Endothelial cell (in vitro differentiated cells): ENCODE results near the gene SYT10. TPM values are rescaled to one million over a fixed set of nuclear protein-coding genes. Genes with fewer than 3 reads are reported as not detected.

Experiments
- DNase-seq: peaks from one replicate; pipeline ENCODE4 v3.0.0; 2021; ENCODE audit warnings: low spot score
- H3K27ac Mint-ChIP-seq: one replicate; pipeline ENCODE4 v1.8.0; 2021; ENCODE audit warnings: mixed read lengths, inconsistent platforms; ENCODE audit not compliant: unreplicated experiment
- H3K27me3 Mint-ChIP-seq: one replicate; pipeline ENCODE4 v1.8.0; 2021; ENCODE audit warnings: mild to moderate bottlenecking, moderate library complexity, mixed read lengths, inconsistent platforms; ENCODE audit not compliant: unreplicated experiment
- H3K36me3 Mint-ChIP-seq: one replicate; pipeline ENCODE4 v1.8.0; 2021; ENCODE audit warnings: mild to moderate bottlenecking, low read depth, mixed read lengths, inconsistent platforms; ENCODE audit not compliant: unreplicated experiment
- H3K4me1 Mint-ChIP-seq: one replicate; pipeline ENCODE4 v1.8.0; 2021; ENCODE audit warnings: mild to moderate bottlenecking, mixed read lengths, inconsistent platforms; ENCODE audit not compliant: unreplicated experiment
- H3K4me3 Mint-ChIP-seq: one replicate; pipeline ENCODE4 v1.8.0; 2021; ENCODE audit warnings: mild to moderate bottlenecking, mixed read lengths, inconsistent platforms; ENCODE audit not compliant: unreplicated experiment
- H3K9me3 Mint-ChIP-seq: one replicate; pipeline ENCODE4 v1.8.0; 2021; ENCODE audit warnings: mixed read lengths, inconsistent platforms; ENCODE audit not compliant: unreplicated experiment
- total RNA-seq: library from RNA; stranded (reverse); fragmentation: NEBNext Ultra II Directional; extraction: Animal tissue kit (Norgen Biotek cat#: 25700); gene quantifications from one replicate; pipeline ENCODE4 v1.2.1, GENCODE V29; 2021; ENCODE audit not compliant: unreplicated experiment
- TF ChIP-seq, protein P1 (sequence below): fragments of 200-600 bp; sonication (generic); IDR thresholded peaks from one replicate; pipeline ENCODE4 v1.5.0; 2021; ENCODE audit warnings: antibody characterized with exemption; ENCODE audit not compliant: unreplicated experiment

Gene SYT10
- total RNA-seq, 1 donor from 2014 or later = 0.10 TPM

DNA sequence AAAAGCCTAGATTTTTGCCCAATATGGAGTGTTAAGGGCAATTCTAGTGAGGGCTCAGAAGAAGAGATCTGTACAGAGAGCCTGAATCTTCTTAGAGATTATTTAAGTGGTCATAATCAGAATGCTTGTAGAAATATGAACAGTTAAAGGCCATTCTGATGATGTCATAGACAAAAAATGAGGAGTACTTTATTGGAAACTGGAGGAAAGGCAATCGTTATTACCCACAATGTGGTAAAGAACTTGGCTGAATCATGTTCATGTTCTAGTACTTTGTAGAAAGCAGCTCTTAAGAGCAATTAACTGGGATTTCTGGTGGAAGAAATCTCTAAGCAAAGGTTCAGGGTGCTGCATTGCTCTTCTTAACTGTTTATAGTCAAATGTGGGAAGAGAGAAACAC is 36.4 kb upstream of the SYT10 start:
- Mint-ChIP-seq H3K27ac (no peak overlapping the region), H3K4me1 (no peaks in the 10 kb centered on the region), H3K27me3 (no peaks in the 10 kb centered on the region), H3K36me3 (no peaks in the 10 kb centered on the region), H3K4me3 (no peak overlapping the region), H3K9me3 (no peaks in the 10 kb centered on the region)
- TF ChIP-seq, protein P1, sequence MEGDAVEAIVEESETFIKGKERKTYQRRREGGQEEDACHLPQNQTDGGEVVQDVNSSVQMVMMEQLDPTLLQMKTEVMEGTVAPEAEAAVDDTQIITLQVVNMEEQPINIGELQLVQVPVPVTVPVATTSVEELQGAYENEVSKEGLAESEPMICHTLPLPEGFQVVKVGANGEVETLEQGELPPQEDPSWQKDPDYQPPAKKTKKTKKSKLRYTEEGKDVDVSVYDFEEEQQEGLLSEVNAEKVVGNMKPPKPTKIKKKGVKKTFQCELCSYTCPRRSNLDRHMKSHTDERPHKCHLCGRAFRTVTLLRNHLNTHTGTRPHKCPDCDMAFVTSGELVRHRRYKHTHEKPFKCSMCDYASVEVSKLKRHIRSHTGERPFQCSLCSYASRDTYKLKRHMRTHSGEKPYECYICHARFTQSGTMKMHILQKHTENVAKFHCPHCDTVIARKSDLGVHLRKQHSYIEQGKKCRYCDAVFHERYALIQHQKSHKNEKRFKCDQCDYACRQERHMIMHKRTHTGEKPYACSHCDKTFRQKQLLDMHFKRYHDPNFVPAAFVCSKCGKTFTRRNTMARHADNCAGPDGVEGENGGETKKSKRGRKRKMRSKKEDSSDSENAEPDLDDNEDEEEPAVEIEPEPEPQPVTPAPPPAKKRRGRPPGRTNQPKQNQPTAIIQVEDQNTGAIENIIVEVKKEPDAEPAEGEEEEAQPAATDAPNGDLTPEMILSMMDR = no peak
- DNase-seq = no peak

DNA sequence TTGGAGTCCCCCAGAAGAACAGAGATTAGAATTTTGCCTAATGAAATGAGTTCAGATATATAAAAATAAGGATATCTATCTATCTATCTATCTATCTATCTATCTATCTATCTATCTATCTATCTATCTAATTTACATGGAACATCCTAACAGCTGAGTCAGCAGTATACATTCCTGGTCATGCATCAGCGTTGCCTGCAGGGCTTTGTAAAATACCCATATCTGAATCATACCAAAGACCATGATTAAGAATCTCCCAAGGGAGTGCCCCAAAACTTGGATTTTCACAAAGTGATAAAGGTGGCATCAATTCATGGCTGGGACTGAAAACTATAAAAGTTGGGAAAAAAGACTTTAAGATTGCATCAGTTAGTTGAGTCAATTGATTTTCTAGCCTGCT is 32.7 kb upstream of the SYT10 start:
- Mint-ChIP-seq H3K9me3 (no peaks in the 10 kb centered on the region), H3K4me3 (no peak overlapping the region), H3K4me1 (no peaks in the 10 kb centered on the region), H3K27ac (no peak overlapping the region), H3K27me3 (no peaks in the 10 kb centered on the region), H3K36me3 (no peaks in the 10 kb centered on the region)
- no peak for DNase-seq
- TF ChIP-seq, protein P1 = no peak

DNA sequence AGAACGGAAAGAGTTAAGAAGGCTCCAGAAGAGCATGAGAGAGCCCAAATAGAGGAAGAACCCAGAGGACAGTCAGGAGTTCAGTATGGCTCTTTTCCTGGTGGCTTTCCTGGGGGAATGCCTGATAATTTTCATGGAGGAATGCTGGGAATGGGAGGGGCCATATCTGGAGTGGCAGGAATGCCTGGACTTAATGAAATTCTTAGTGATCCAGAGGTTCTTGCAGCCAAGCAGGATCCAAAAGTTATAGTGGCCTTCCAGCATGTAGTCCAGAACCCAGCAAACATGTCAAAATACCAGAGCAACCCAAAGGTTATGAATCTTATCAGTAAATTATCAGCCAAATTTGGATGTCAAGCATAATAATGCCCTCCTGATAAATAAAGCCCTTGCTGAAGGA is 15.5 kb upstream of the SYT10 start:
- Mint-ChIP-seq H3K27ac (no peak overlapping the region), H3K4me3 (no peak overlapping the region), H3K9me3 (no peaks in the 10 kb centered on the region), H3K4me1 (no peaks in the 10 kb centered on the region), H3K27me3 (no peaks in the 10 kb centered on the region), H3K36me3 (no peaks in the 10 kb centered on the region)
- DNase-seq = no peak
- TF ChIP-seq, protein P1 = no peak

DNA sequence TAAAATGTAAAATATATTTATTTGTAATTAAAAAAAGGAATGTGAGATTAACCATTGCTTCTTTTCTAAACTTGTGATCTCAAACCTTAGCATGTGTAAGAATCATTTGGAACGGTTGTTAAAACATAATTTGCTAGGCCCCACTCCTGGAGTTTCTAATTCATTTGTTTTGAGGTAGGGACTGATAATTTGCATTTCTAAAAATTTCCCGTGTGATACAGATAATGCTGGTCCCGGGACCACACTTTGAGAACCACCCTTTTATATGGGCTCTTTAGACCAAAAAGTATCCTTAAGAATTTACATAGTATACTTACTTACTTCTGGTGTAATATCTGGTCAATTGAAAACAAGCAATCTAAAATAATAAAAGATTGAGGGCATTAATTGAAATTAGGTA is 10.9 kb upstream of the SYT10 start:
- no peaks in the 10 kb centered on the region for H3K27me3 Mint-ChIP-seq
- H3K4me3 Mint-ChIP-seq = no peak overlapping the region
- no peak for DNase-seq
- no peak overlapping the region for H3K27ac Mint-ChIP-seq
- no peaks in the 10 kb centered on the region for H3K4me1 Mint-ChIP-seq
- no peaks in the 10 kb centered on the region for H3K9me3 Mint-ChIP-seq
- no peaks in the 10 kb centered on the region for H3K36me3 Mint-ChIP-seq
- TF ChIP-seq, protein P1 = no peak

DNA sequence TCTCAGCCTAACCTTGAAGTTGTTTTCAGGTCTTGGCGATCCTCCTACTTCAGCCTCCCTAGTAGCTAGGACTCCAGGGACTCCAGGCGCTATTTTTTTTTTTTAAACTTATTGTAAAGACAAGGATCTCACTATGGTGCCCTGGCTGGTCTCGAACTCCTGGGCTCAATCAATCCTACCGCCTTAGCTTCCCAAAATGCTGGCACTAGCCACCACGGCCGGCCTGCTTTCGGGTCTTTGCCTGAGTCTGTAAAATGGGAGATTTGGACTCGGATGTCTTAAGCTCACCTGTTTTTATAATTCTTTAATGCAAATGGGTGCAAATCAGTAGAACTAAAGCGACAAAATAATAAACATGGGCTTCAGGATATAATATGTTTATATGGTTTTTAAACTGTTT is 858 bp upstream of the SYT10 start:
- peak overlapping the region; percentile 86 for H3K4me3 Mint-ChIP-seq
- H3K27me3 Mint-ChIP-seq = peaks cover 2% of the 10 kb centered on the region
- H3K36me3 Mint-ChIP-seq = peaks cover 5% of the 10 kb centered on the region
- no peak overlapping the region for H3K27ac Mint-ChIP-seq
- H3K4me1 Mint-ChIP-seq = no peaks in the 10 kb centered on the region
- TF ChIP-seq, protein P1 = no peak
- DNase-seq = no peak
- H3K9me3 Mint-ChIP-seq = no peaks in the 10 kb centered on the region
